CD8-positive, alpha-beta memory T cell (primary cell): ENCODE data around the gene CD40. TPM values are rescaled to one million over a fixed set of nuclear protein-coding genes. Genes with fewer than 3 reads are reported as not detected.

ENCODE experiments used
- CTCF ChIA-PET: fragments of 350-600 bp; sonication (Branson Sonifier 250); formaldehyde crosslinking; loops from one replicate; lab custom pipeline; 2021; ENCODE audit warnings: antibody characterized with exemption; lab: Charles Lee
- POLR2A ChIA-PET: fragments of 350-600 bp; sonication (Branson Sonifier 250); formaldehyde crosslinking; loops from one replicate; lab custom pipeline; 2021; ENCODE audit warnings: antibody characterized with exemption; lab: Charles Lee
- DNase-seq, 5 donors: peaks; one replicate each; pipeline versions ENCODE4 v3.0.0 to v3.0.0-alpha.2; 2020 to 2022; ENCODE audit warnings: mixed read lengths in 1 of 5
- H3K27ac ChIP-seq: one replicate; pipeline ENCODE4 v1.7.0; 2013; ENCODE audit warnings: low read depth, mild to moderate bottlenecking, low read length, moderate library complexity
- H3K27me3 ChIP-seq: 2 replicates; pipeline ENCODE4 v1.7.0; 2013; ENCODE audit warnings: low read length, mild to moderate bottlenecking; ENCODE audit not compliant: insufficient read depth, poor library complexity, severe bottlenecking
- H3K36me3 ChIP-seq: 2 replicates; pipeline ENCODE4 v1.7.0; 2013; ENCODE audit warnings: mild to moderate bottlenecking, low read length, moderate library complexity; ENCODE audit not compliant: insufficient read depth
- H3K4me1 ChIP-seq: 2 replicates; pipeline ENCODE4 v1.7.0; 2013; ENCODE audit warnings: mild to moderate bottlenecking, low read length, moderate library complexity; ENCODE audit not compliant: insufficient read depth
- H3K4me3 ChIP-seq: 2 replicates; pipeline ENCODE4 v1.7.0; 2013; ENCODE audit warnings: mild to moderate bottlenecking, low read length
- H3K9me3 ChIP-seq: 2 replicates; pipeline ENCODE4 v1.7.0; 2013; ENCODE audit warnings: mild to moderate bottlenecking, low read length
- H3K27ac Mint-ChIP-seq, 8 donors: one replicate each; pipeline ENCODE4 v1.8.0; 2020 to 2021; ENCODE audit warnings: mixed read lengths in 8 of 8, mild to moderate bottlenecking in 6 of 8, inconsistent platforms in 3 of 8, moderate library complexity in 3 of 8
- H3K27me3 Mint-ChIP-seq, 2 donors: one replicate each; pipeline ENCODE4 v1.8.0; 2020 to 2021; ENCODE audit warnings: mixed read lengths in 2 of 2, mild to moderate bottlenecking in 1 of 2, moderate library complexity in 1 of 2
- H3K36me3 Mint-ChIP-seq, 3 donors: one replicate each; pipeline ENCODE4 v1.8.0; 2020 to 2021; ENCODE audit warnings: mixed read lengths in 3 of 3, inconsistent platforms in 1 of 3, mild to moderate bottlenecking in 1 of 3
- H3K4me1 Mint-ChIP-seq, 3 donors: one replicate each; pipeline ENCODE4 v1.8.0; 2020 to 2021; ENCODE audit warnings: mixed read lengths in 3 of 3, inconsistent platforms in 1 of 3, mild to moderate bottlenecking in 1 of 3
- H3K4me3 Mint-ChIP-seq, 7 donors: one replicate each; pipeline ENCODE4 v1.8.0; 2020 to 2021; ENCODE audit warnings: mixed read lengths in 7 of 7, mild to moderate bottlenecking in 6 of 7, moderate library complexity in 4 of 7, inconsistent platforms in 2 of 7
- H3K9me3 Mint-ChIP-seq, 5 donors: one replicate each; pipeline ENCODE4 v1.8.0; 2020 to 2022; ENCODE audit warnings: mixed read lengths in 5 of 5, mild to moderate bottlenecking in 3 of 5, moderate library complexity in 2 of 5, inconsistent platforms in 1 of 5
- polyA plus RNA-seq: library from polyadenylated mRNA; unstranded; fragments of 300-500 nt; fragmentation: Illumina TruSeq; gene quantifications from one replicate; pipeline ENCODE4 v1.2.3, GENCODE V29; 2021
- total RNA-seq, 2 experiments: library from RNA; stranded (reverse); gene quantifications; one replicate each; pipeline ENCODE4 v1.2.3, GENCODE V29; 2021

CD40 gene
- total and polyA plus RNA-seq, 3 experiments from 2014 or later: 2.8 to 4.1 (median 3.5) TPM

GRCh38 chr20:46144432-46145025 lies 26.4 kb downstream of the CD40 start:
- Mint-ChIP-seq H3K27ac (no peak overlapping the region), H3K4me3 (no peak overlapping the region), H3K9me3 (no peaks in the 10 kb centered on the region), H3K36me3 (no peaks in the 10 kb centered on the region), H3K4me1 (no peaks in the 10 kb centered on the region), H3K27me3 (peaks cover 22 to 42% of the 10 kb centered on the region in 2 donors)
- POLR2A ChIA-PET: no interaction called here
- no peaks in the 10 kb centered on the region for H3K4me1 ChIP-seq
- no peak overlapping the region for H3K4me3 ChIP-seq
- H3K36me3 ChIP-seq: no peaks in the 10 kb centered on the region
- DNase-seq: no peak
- H3K27me3 ChIP-seq: peaks cover 5% of the 10 kb centered on the region
- CTCF ChIA-PET: no interaction called here
- H3K27ac ChIP-seq: no peak overlapping the region
- H3K9me3 ChIP-seq: no peaks in the 10 kb centered on the region

- Mint-ChIP-seq H3K27me3 (peaks cover 18 to 30% of the 10 kb centered on the region in 2 donors), H3K27ac (no peak overlapping the region), H3K9me3 (no peaks in the 10 kb centered on the region), H3K4me1 (no peaks in the 10 kb centered on the region), H3K36me3 (no peaks in the 10 kb centered on the region), H3K4me3 (no peak overlapping the region)
- ChIA-PET CTCF (no interaction called here), POLR2A (no interaction called here)
- Histone ChIP-seq H3K9me3 (no peaks in the 10 kb centered on the region), H3K27ac (no peak overlapping the region), H3K27me3 (peaks cover 5% of the 10 kb centered on the region), H3K36me3 (no peaks in the 10 kb centered on the region), H3K4me1 (no peaks in the 10 kb centered on the region), H3K4me3 (no peak overlapping the region)
- DNase-seq: no peak
Measured at GRCh38 chr20:46145713-46146112, 27.6 kb downstream of the CD40 start.

GRCh38 chr20:46148313-46149208 lies 30.4 kb downstream of the CD40 start:
- Histone ChIP-seq H3K9me3 (no peaks in the 10 kb centered on the region), H3K27me3 (no peaks in the 10 kb centered on the region), H3K36me3 (no peaks in the 10 kb centered on the region), H3K4me3 (no peak overlapping the region), H3K27ac (no peak overlapping the region), H3K4me1 (no peaks in the 10 kb centered on the region)
- H3K4me3 Mint-ChIP-seq: no peak overlapping the region
- H3K4me1 Mint-ChIP-seq: no peaks in the 10 kb centered on the region
- H3K27ac Mint-ChIP-seq: no peak overlapping the region
- H3K36me3 Mint-ChIP-seq: no peaks in the 10 kb centered on the region
- ChIA-PET CTCF (no interaction called here), POLR2A (no interaction called here)
- no peak for DNase-seq
- H3K9me3 Mint-ChIP-seq: no peaks in the 10 kb centered on the region
- peaks cover 8 to 11% of the 10 kb centered on the region in 2 donors for H3K27me3 Mint-ChIP-seq

GRCh38 chr20:46150943-46151342 lies 32.8 kb downstream of the CD40 start:
- Mint-ChIP-seq H3K36me3 (no peaks in the 10 kb centered on the region), H3K9me3 (no peaks in the 10 kb centered on the region), H3K27me3 (peaks cover 13 to 24% of the 10 kb centered on the region in 2 donors), H3K4me1 (no peaks in the 10 kb centered on the region), H3K4me3 (no peak overlapping the region), H3K27ac (peak overlapping the region in 1 of 8 donors; percentile 47)
- no peaks in the 10 kb centered on the region for H3K9me3 ChIP-seq
- no peaks in the 10 kb centered on the region for H3K27me3 ChIP-seq
- no peak overlapping the region for H3K4me3 ChIP-seq
- CTCF ChIA-PET: no interaction called here
- no peaks in the 10 kb centered on the region for H3K4me1 ChIP-seq
- no peak overlapping the region for H3K27ac ChIP-seq
- POLR2A ChIA-PET: no interaction called here
- no peak for DNase-seq
- H3K36me3 ChIP-seq: no peaks in the 10 kb centered on the region

- Mint-ChIP-seq H3K36me3 (no peaks in the 10 kb centered on the region), H3K27ac (no peak overlapping the region), H3K4me1 (no peaks in the 10 kb centered on the region), H3K4me3 (no peak overlapping the region), H3K9me3 (no peaks in the 10 kb centered on the region), H3K27me3 (peaks cover 12 to 25% of the 10 kb centered on the region in 2 donors)
- no peaks in the 10 kb centered on the region for H3K4me1 ChIP-seq
- POLR2A ChIA-PET: no interaction called here
- H3K27ac ChIP-seq: no peak overlapping the region
- CTCF ChIA-PET: interaction anchor here (1.2 kb wide), 1 partner anchor 11 kb away, joined by 3 read pairs; no protein-coding TSS in a partner anchor
- no peaks in the 10 kb centered on the region for H3K36me3 ChIP-seq
- H3K9me3 ChIP-seq: no peaks in the 10 kb centered on the region
- no peaks in the 10 kb centered on the region for H3K27me3 ChIP-seq
- no peak overlapping the region for H3K4me3 ChIP-seq
- no peak for DNase-seq
Measured at GRCh38 chr20:46151936-46152335, 33.8 kb downstream of the CD40 start.

GRCh38 chr20:46152824-46153586 lies 34.9 kb downstream of the CD40 start:
- H3K27ac ChIP-seq: no peak overlapping the region
- H3K27ac Mint-ChIP-seq: no peak overlapping the region
- no peaks in the 10 kb centered on the region for H3K36me3 Mint-ChIP-seq
- ChIA-PET CTCF (interaction anchor here (1.6 kb wide), 1 partner anchor 138 kb away, joined by 3 read pairs; no protein-coding TSS in a partner anchor), POLR2A (no interaction called here)
- DNase-seq: no peak
- H3K4me1 Mint-ChIP-seq: no peaks in the 10 kb centered on the region
- no peak overlapping the region for H3K4me3 ChIP-seq
- H3K36me3 ChIP-seq: no peaks in the 10 kb centered on the region
- H3K4me3 Mint-ChIP-seq: no peak overlapping the region
- H3K9me3 Mint-ChIP-seq: no peaks in the 10 kb centered on the region
- H3K27me3 Mint-ChIP-seq: peaks cover 11 to 29% of the 10 kb centered on the region in 2 donors
- H3K27me3 ChIP-seq: no peaks in the 10 kb centered on the region
- H3K4me1 ChIP-seq: no peaks in the 10 kb centered on the region
- H3K9me3 ChIP-seq: no peaks in the 10 kb centered on the region

GRCh38 chr20:46154305-46154704 lies 36.2 kb downstream of the CD40 start:
- Mint-ChIP-seq H3K27ac (no peak overlapping the region), H3K4me3 (no peak overlapping the region), H3K4me1 (no peaks in the 10 kb centered on the region), H3K9me3 (no peaks in the 10 kb centered on the region), H3K36me3 (no peaks in the 10 kb centered on the region), H3K27me3 (peaks cover 11 to 39% of the 10 kb centered on the region in 2 donors)
- DNase-seq: no peak
- ChIA-PET CTCF (interaction anchor here (1.6 kb wide), 1 partner anchor 140 kb away, joined by 3 read pairs; no protein-coding TSS in a partner anchor), POLR2A (no interaction called here)
- H3K36me3 ChIP-seq: no peaks in the 10 kb centered on the region
- H3K4me3 ChIP-seq: no peak overlapping the region
- no peaks in the 10 kb centered on the region for H3K9me3 ChIP-seq
- H3K27ac ChIP-seq: no peak overlapping the region
- H3K4me1 ChIP-seq: no peaks in the 10 kb centered on the region
- H3K27me3 ChIP-seq: no peaks in the 10 kb centered on the region
